Activated T-cell treated with anti-CD3 and anti-CD28 coated beads for 48 hours (primary cell): ENCODE data around the gene ARID5B.

ENCODE experiments used
- DNase-seq: peaks from one replicate; pipeline ENCODE4 v3.0.0-alpha.2; 2020; ENCODE audit warnings: low read depth

ARID5B gene

DNA sequence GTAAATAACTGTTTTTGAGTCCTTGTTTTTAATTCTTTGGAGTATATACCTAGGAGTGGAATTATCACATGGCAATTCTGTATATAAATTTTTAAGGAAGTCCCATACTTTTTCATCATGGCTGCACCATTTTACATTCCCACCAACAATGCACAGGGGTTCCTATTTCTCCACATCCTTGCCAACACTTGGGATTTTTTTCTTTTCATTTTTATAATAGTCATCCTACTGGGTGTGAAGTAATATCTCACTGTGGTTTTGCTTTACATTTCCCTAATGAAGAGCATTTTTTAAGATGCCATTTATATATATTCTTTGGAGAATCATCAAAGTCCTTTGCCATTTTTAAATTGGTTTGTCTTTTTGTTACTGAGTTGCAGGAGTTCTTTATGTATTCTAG is 89.7 kb downstream of the ARID5B start:
- no peak for DNase-seq

GRCh38 chr10:61992059-61992460 is 90.6 kb downstream of the ARID5B start:
- no peak for DNase-seq

GRCh38 chr10:61992671-61993668 is 91.5 kb downstream of the ARID5B start:
- peak; percentile 16 for DNase-seq

DNA sequence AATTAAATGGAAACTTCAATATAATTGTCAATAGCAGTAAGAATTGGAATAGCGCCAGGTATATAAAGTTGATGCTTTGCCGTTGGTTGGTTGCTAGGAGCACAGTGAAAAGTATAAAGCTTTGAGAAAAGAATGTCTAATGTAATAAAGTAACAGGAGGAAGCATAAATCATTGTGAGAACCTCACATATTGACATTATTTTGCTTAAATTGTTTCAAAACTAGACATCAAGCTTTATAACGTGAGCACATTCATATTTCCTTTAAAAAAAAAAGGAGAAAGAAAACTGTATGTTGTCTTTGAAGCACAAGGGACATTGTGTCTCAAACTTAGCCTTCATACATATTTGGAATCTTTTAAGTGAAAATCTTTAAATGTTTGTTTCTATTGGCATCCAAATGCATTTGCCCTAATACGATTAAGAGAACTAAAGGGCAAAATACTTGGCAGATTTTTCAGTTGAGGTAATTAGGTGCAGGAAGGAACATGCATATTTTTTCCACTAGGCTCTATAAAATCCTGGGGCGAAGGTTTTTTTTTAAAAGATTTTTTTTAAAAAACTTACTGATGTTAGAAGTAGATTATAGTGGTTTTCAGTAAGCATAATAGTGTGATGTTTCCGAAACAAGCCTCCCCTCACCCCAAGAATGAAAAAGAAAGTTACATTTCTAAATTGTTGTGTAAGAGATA is 92.4 kb downstream of the ARID5B start:
- no peak for DNase-seq

DNA sequence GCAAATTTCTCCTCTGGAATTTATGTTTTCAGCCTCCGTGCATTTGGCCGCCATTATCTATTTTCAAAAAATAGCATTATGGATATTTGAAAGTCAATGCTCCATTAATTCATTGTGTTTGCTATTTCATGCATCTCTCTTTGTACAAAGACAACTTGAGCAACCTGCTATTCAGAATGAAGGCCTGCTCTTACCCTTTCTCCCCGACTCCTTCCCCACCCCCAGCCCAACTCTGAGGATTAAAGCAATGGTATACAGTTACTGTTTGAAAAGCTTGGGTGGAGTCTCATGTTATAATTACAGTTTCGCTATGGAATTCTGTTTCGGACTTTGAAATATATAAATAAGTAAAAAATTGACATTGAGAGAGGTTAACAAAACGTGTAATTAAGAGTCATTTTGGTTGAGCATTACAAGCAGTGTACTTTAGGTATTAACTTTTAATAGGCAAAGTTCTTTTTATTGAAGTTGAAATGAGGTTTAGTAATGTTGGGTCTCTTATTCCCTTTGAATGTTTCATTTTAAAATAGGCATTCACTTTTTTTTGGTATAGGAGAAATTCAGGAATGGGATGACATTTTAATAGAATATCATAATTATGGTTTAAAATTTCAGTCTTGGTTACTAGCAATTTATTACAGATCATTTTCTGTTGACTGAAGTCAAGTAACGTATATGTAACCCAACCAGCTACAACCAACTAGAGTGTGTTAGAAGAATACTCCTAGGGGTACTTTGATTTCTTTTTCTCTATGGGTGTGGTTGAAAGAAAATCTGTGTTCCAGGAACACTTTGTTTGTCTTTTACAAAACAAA is 93.1 kb downstream of the ARID5B start:
- no peak for DNase-seq

- DNase-seq = no peak
These were observed 93.7 kb downstream of the ARID5B start for GRCh38 chr10:61995220-61995503.

DNA sequence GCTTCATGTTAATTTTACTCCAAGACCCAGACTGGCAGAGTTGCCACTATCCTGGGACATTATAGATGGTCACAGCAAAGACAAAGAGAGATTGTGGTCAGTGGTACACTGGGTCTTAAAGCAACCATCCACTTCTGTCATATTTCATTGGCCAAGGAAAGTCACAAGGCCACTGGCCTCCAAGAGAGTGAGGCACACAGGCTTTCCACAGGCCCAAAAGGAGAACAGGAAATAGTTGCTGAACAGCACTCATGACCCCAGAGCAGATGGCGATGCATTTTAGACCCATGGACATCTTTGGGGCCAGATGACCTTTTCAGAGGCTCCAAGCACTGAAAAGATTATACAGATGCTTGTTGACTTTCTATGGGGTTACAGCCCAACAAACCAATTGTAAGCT is 97.4 kb downstream of the ARID5B start:
- DNase-seq = no peak

- DNase-seq = no peak
These were observed 98.6 kb downstream of the ARID5B start for GRCh38 chr10:62000037-62000603.

DNA sequence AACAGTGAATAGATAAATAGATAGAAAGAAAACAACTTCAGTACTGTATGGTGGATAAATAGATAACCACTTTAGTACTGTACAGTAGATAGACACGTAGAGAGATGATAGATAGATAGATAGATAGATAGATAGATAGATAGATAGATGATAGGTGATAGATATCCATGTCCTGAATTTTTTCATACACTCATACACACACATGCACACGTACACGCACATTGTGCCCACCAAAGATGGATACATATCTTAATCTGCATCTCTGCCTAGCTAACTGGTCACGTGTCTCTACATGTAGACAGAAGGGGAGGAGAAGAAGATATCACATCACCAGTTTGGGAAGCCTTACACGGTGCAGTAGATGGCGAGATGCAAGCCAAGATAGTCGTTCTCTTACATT is 99.2 kb downstream of the ARID5B start:
- no peak for DNase-seq

GRCh38 chr10:62001898-62002297 is 100.4 kb downstream of the ARID5B start:
- no peak for DNase-seq

DNA sequence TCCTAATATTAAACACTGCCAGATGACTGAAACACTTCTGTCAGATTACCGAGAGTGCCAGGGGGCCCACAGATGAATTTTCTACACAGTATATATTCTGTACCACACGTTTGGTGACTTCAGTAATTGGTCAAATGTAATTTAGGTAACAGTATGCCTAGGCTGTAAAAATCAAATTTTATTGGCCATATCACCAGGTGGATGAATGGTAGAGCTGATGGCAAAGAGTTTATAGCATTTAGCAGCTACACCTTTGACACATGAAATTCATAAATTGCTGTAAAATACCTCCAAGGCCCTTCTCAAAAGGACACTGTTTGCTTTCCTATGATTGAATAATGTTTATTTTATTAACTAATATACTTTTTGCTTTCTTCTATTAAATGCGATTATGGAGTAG is 101.3 kb downstream of the ARID5B start:
- DNase-seq = no peak

GRCh38 chr10:62004042-62004441 is 102.5 kb downstream of the ARID5B start:
- no peak for DNase-seq

DNA sequence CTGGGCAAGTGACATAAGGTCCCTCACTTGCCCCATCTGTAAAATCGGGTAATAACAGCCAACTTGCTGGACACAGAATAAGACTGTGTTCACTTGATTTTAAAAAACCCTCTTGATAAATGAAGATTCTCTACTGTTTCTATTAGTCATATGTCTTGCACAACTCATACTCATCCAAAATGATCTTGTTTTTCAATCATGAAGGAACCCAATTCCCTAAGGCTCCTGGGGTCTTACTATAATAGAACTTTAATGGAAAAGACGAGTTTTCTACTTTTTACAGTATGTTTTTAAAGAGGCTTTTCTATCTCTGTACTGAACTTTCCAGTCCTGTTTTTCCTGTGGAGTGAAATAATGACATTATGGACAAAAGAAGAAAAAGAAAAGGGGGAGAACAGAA is 103.8 kb downstream of the ARID5B start:
- no peak for DNase-seq

DNA sequence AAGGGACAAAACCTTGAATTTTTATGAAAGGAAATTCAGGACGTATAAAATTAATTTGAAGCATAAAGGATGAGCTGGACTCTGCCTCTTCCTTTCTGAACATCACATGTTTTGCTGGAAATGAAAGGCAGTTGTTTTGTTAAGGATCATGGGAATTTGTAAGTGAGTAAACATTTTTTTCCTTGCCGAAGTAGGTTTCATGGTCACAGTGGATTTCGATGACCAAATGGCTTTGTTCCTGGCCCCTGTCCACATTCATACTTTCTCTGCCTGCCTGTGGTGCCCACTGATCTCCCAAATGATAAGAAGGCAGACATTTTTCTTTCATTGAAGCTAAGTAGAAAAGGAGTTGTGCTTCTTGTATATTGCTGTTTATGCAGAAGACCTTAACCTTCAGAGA is 104.2 kb downstream of the ARID5B start:
- DNase-seq = no peak

DNA sequence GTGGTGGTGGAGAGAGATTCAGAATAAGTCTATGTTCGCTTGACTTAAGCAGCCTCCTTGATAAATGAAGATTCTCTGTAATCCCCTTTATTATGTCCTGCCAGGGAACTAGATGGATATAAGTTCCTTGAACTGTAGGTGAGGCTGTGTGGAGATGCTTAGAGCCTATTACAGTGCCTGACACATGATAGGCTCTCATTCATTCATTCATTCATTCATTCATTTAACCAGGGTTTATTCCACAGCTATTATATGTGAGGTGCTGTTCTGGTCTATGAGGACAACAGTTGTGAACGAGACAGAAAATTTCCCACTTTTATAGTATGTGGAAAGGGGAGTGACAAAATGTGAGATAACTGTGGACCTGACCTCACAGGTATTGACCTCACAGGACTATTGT is 105.6 kb downstream of the ARID5B start:
- DNase-seq = no peak

DNA sequence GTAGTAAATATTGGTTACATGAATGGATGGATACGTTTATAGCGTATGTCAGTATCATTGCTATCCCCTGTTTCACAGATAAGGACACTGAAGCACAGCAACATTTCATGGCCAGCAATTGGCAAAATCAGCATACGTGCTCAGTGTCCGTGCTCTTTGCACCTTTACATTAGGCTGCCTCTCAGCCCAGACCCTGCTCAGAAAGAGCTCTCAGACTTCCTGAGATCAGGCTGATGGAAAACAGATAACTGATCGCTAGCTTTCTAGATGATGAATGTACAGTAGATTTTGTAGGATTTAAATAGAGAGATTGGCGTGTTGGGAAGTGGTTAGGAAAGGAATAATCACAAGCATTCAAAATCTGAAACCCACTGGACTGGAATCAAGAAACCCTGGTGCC is 106.7 kb downstream of the ARID5B start:
- no peak for DNase-seq

GRCh38 chr10:62008946-62009345 is 107.4 kb downstream of the ARID5B start:
- DNase-seq = no peak

GRCh38 chr10:62010366-62010765 is 108.9 kb downstream of the ARID5B start:
- DNase-seq = no peak

DNA sequence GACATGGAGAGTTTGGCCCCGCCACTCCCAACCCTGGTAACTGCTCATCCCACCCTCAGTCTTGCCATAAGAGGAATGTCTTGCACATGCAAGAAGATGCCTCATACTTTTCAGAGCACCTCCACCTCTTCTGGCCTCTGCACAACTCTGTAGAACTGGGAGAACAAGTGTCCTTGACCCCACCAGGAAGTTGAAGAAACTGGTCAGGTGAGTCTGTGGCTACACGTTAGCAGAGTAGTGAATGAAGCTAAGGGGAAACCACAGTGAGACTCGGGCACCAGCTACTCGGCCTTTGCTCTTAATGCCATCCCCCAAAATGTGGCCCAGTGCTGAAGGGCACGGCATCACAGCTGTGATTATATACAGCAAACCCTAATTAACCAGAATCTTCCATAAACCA is 110.1 kb downstream of the ARID5B start:
- DNase-seq = no peak

GRCh38 chr10:62012318-62012717 is 110.8 kb downstream of the ARID5B start:
- no peak for DNase-seq

DNA sequence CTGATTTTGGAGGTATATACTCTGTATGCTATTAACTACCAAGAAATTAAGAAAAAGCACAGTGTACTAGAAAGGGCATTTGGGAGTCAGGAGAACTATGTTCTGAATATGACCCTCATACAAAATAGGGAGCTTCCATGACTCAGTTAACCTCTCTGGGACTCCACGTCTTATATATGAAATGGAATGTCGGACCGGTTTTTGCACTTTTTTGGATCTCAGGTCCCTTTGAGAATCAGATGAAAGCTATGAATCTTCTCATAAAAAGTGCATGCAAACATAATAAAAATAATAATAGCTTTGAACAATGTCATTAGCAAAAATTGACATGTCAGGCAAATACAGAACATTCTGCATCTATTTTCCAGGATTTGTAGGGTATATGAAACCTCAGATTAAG is 113.0 kb downstream of the ARID5B start:
- DNase-seq = no peak

GRCh38 chr10:62015994-62016393 is 114.5 kb downstream of the ARID5B start:
- DNase-seq = no peak
